Muscle of leg (tissue), 11 donors: ENCODE measurements around the gene ZSCAN25. TPM values are rescaled to one million over a fixed set of nuclear protein-coding genes. Genes with fewer than 3 reads are reported as not detected.
"Not testable (repeated sequence)": the region's sequence is repeated elsewhere in the genome, so short reads cannot be mapped to it uniquely, and the experiment has no call there.

Experiments
- DNase-seq: peaks from one replicate; pipeline ENCODE4 v3.0.0; 2013
- H3K27ac ChIP-seq: one replicate; pipeline ENCODE4 v1.5.1; 2013; ENCODE audit warnings: mild to moderate bottlenecking, low read length, control low read depth
- H3K27me3 ChIP-seq: one replicate; pipeline ENCODE4 v1.6.1; 2013; ENCODE audit warnings: low read length; ENCODE audit not compliant: control insufficient read depth, insufficient read depth
- H3K36me3 ChIP-seq: one replicate; pipeline ENCODE4 v1.6.1; 2013; ENCODE audit warnings: low read length; ENCODE audit not compliant: control insufficient read depth, insufficient read depth
- H3K4me1 ChIP-seq: one replicate; pipeline ENCODE4 v1.6.1; 2013; ENCODE audit warnings: low read length; ENCODE audit not compliant: control insufficient read depth, insufficient read depth
- H3K4me3 ChIP-seq: one replicate; pipeline ENCODE4 v1.5.1; 2013; ENCODE audit warnings: low read length, control low read depth
- H3K9me3 ChIP-seq: replicated peaks from 2 replicates; pipeline ENCODE4 v1.6.1; 2013; ENCODE audit warnings: low read depth, low read length; ENCODE audit not compliant: control insufficient read depth
- WGBS: methylation state at CpG from one replicate; pipeline ENCODE4 v1.1.5; 2013; ENCODE audit warnings: missing lambda C conversion rate; ENCODE audit not compliant: insufficient coverage; 5-methylcytosine and 5-hydroxymethylcytosine counted together
- polyA plus RNA-seq, 8 donors: library from polyadenylated mRNA; unstranded; fragments of 120-200 nt; gene quantifications; one replicate each; pipeline versions ENCODE4 v1.2.1 to v1.2.3, GENCODE V29; 2013; ENCODE audit warnings: inconsistent platforms in 1 of 8, low replicate concordance in 1 of 8; ENCODE audit not compliant: insufficient read length in 8 of 8, insufficient read depth in 1 of 8
- total RNA-seq: library from RNA; stranded (reverse); fragments of 120-200 nt; gene quantifications from one replicate; pipeline ENCODE4 v1.2.4, GENCODE V29; 2013

Gene ZSCAN25
- total and polyA plus RNA-seq, 9 donors = 8.9 to 12.5 (median 10.0) TPM

DNA sequence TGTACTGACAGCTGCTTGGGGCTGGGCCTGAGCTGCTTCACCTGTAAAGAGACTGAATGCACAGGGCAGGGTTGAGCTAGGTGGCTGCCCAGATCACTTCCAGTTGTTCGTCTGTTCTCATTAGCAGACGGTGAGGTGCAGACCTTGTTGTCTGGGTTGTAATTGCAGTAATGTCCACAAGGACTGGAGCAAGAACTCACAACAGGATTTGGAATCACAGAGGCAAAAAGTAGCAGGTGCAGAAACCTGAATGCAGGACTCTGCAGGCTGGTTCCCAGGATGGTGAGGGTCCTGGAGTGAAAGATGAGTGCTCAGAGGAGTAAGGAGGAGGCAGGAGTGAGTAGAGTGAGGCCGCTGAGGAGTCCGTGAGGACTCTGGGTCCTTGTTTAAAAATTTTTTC, 9.2 kb downstream of the ZSCAN25 start:
- Histone ChIP-seq H3K27me3 (no peaks in the 10 kb centered on the region), H3K4me1 (no peaks in the 10 kb centered on the region), H3K27ac (no peak overlapping the region), H3K4me3 (no peak overlapping the region), H3K9me3 (no peaks in the 10 kb centered on the region), H3K36me3 (peaks cover 79% of the 10 kb centered on the region)
- WGBS = 85% methylated on average over 4 of the region's 4 CpGs
- DNase-seq = no peak

DNA sequence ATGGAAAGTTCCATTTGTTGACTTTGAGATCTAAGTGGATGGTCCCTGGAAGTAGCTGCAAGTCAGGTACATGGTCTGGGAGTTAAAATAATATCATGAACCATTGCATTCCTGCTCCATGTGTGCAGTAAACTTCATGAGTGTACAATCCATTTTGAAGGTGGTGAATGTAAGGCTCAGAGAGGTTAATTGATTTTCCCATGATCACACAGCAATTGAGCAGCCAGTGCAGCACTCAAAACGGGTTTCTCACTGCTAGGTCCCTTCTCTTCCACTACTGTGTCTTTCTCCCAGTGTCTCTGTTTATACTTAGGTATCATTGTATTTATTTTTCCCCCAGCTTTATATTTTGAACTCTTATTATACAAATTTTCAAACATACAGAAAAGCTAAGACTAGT, 9.9 kb downstream of the ZSCAN25 start:
- Histone ChIP-seq H3K27ac (no peak overlapping the region), H3K4me1 (peaks cover under 1% of the 10 kb centered on the region), H3K9me3 (no peaks in the 10 kb centered on the region), H3K36me3 (peaks cover 77% of the 10 kb centered on the region), H3K27me3 (no peaks in the 10 kb centered on the region), H3K4me3 (no peak overlapping the region)
- no CpG with 5 or more reads among the region's 1 CpG for WGBS
- no peak for DNase-seq

DNA sequence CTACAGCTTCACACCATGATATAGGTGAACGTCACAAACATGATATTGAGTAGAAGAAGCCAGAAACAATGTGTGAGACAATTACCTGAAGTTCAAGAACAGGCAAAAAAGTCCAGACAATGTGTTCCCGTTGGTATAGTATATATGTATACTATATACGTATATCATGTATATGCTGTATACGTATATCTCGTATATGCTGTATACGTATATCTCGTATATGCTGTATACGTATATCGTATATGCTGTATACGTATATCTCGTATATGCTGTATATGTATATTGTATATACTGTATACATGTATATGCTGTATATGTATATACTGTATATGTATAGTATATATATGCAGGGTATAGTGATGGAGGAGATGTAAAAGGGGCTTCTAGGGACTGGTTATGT, 10.8 kb downstream of the ZSCAN25 start:
- DNase-seq = no peak
- Histone ChIP-seq H3K4me1 (peaks cover 4% of the 10 kb centered on the region), H3K9me3 (no peaks in the 10 kb centered on the region), H3K27ac (no peak overlapping the region), H3K4me3 (no peak overlapping the region), H3K27me3 (no peaks in the 10 kb centered on the region), H3K36me3 (peaks cover 77% of the 10 kb centered on the region)
- WGBS = no CpG with 5 or more reads among the region's 11 CpGs

DNA sequence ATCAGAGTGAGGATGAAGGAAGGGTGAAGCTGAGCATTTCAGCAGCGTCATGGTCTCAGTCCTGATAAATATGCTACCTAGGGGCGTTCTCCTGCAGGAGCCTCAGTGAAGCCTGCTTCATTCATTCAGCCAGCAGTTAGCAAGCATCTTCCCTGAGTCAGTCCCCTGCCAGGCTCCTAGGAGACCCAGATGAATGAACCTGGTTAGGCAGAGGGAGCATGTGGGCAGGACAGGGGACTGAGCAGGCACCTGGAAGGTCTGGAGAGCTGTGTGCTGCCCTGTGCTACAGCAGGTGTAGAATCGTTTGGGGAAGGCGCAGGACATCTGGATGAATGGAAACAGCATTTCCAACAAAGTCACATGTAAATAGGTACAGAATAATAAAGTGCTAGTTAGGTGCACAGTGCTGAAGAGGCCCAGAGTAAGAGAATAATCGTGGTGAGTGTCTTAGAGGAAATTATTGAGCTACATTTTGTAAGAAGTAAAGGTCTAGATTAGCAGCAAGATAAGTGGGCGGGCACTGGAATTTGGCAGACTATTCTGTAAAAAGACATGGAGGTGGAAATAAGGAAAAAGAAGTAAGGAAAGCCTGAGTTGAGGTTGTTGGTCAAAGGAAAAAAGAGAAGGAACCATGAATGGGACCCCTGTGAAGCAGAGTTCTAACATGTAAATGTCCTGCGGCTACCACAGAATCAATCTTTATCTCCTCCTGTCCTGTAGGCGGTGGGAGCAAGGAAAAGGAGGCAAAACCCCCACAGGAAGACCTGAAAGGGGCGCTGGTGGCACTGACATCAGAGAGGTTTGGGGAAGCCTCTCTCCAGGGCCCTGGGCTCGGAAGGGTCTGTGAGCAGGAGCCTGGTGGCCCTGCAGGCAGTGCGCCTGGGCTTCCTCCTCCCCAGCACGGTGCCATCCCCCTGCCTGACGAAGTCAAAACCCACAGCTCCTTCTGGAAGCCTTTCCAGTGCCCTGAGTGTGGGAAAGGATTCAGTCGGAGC, 12.0 kb downstream of the ZSCAN25 start:
- 89% methylated on average over 6 of the region's 14 CpGs for WGBS
- Histone ChIP-seq H3K4me3 (no peak overlapping the region), H3K9me3 (no peaks in the 10 kb centered on the region), H3K36me3 (peaks cover 66% of the 10 kb centered on the region), H3K4me1 (peaks cover 4% of the 10 kb centered on the region), H3K27ac (no peak overlapping the region), H3K27me3 (no peaks in the 10 kb centered on the region)
- DNase-seq = no peak

DNA sequence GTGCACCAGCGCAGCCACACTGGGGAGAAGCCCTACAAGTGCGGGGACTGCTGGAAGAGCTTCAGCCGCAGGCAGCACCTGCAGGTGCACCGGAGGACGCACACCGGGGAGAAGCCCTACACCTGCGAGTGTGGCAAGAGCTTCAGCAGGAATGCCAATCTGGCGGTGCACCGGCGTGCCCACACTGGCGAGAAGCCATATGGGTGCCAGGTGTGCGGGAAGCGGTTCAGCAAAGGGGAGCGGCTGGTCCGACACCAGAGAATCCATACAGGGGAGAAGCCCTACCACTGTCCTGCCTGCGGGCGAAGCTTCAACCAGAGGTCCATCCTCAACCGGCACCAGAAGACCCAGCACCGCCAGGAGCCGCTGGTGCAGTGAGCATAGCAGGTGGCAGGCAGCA, 12.9 kb downstream of the ZSCAN25 start:
- Histone ChIP-seq H3K9me3 (no peaks in the 10 kb centered on the region), H3K4me3 (no peak overlapping the region), H3K4me1 (peaks cover 4% of the 10 kb centered on the region), H3K27me3 (no peaks in the 10 kb centered on the region), H3K27ac (no peak overlapping the region), H3K36me3 (peaks cover 58% of the 10 kb centered on the region)
- 93% methylated on average over 20 of the region's 20 CpGs for WGBS
- no peak for DNase-seq

DNA sequence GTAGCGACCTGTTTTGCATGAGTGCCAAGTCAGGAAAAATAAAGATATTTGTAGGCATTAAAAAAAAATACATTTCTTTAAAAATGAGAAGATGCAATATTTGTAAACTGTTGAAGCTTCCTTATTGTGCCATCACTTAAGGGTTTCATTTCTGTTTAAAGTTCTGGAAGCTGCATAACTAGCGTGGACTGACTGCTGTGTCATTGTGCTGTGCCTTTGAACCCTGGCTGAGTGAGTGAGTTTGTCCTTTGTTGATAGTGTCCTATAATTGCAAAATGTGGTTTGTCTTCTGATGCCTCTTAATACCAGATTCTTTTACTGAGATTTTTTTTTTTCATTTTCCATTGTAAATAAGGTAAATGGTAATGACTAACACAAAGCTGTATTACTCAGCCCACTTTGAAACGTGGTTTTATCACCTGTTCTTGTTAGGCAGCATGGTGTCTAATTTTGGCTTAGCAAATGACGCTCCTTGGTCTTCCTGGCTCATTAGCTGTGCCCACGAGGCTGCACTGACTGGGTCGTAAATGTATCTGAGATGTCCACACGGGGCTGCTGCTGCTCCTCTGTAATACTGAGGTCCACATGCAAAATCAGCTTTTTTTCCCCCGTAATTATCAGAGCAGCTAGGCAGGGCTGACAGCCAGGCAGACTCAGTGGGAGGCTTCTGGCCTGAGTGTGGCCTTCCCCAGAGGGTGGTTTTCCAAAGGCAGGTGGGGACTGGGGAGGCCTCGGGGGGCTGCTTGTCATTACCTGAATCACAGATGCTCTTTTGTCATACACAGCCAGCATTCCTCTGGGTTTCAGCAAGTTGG, 14.8 kb downstream of the ZSCAN25 start:
- Histone ChIP-seq H3K27me3 (no peaks in the 10 kb centered on the region), H3K27ac (no peak overlapping the region), H3K4me3 (no peak overlapping the region), H3K4me1 (peaks cover 4% of the 10 kb centered on the region), H3K9me3 (no peaks in the 10 kb centered on the region), H3K36me3 (peaks cover 39% of the 10 kb centered on the region)
- 35% methylated on average over 5 of the region's 9 CpGs for WGBS
- peak; percentile 24 for DNase-seq

DNA sequence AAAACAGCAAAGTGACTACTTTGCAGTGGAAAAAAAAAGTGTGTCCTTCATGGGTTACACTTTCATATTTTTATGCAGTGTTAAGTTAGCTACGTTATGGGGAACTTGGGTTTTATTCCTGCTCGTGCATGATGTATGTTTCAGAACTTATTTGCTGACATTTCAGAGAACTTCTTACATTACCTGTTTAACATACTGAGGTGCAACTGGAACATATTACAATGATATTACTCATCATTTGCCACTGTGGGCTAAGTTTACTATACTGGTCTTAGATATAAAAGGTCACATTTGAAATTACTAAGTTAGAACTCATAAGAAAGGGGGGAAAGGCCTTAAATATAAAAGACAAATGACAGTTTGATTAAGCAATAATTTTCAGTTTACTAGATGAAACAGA, 20.7 kb downstream of the ZSCAN25 start:
- not testable (repeated sequence) for DNase-seq, H3K27ac ChIP-seq, H3K9me3 ChIP-seq, H3K36me3 ChIP-seq, H3K4me1 ChIP-seq, H3K4me3 ChIP-seq, H3K27me3 ChIP-seq
- no CpG with 5 or more reads among the region's 2 CpGs for WGBS

DNA sequence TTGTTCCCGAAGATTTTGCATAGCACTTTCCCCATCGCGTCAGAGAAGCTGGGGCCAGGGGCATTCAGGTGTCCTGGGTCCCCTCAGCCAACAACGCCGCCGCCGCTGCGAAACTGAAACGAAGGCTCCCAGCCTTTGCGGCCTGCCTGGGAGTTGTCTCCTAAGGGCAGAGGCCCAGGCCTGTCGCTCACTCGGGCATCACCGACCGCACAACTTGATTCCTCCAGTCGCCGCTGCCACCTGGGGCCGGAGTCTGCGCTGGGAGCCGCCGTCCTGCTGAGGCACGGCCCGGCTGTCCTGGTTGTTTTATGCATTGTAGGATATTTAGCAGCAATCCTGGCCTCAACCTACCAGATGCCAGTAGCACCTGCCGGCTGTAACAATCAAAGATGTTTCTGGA, 22.0 kb downstream of the ZSCAN25 start:
- H3K4me3 ChIP-seq = no peak overlapping the region
- H3K36me3 ChIP-seq = no peaks in the 10 kb centered on the region
- H3K27ac ChIP-seq = no peak overlapping the region
- WGBS = 95% methylated on average over 16 of the region's 23 CpGs
- no peaks in the 10 kb centered on the region for H3K9me3 ChIP-seq
- DNase-seq = no peak
- no peaks in the 10 kb centered on the region for H3K4me1 ChIP-seq
- no peaks in the 10 kb centered on the region for H3K27me3 ChIP-seq

DNA sequence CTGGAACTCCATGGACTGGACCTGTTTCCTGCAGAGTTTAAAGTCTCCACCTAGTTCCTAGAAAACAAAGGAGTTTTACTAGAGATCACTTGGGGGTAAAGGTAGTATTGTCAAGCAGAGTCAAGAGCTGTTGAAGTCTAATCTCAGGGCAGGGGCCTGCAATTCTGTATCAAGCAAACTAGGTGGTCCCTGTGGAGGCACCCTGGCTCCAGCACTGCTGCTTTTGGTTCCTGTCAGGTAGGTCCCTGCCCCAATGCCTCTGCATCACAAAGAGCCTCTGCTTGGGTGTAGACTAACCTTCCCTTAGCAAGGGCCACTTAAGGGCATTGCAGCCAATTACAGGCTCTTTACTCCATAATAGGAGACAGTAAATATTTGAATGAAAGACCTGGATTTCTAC, 22.5 kb downstream of the ZSCAN25 start:
- H3K36me3 ChIP-seq = no peaks in the 10 kb centered on the region
- no peak overlapping the region for H3K4me3 ChIP-seq
- H3K27me3 ChIP-seq = no peaks in the 10 kb centered on the region

DNA sequence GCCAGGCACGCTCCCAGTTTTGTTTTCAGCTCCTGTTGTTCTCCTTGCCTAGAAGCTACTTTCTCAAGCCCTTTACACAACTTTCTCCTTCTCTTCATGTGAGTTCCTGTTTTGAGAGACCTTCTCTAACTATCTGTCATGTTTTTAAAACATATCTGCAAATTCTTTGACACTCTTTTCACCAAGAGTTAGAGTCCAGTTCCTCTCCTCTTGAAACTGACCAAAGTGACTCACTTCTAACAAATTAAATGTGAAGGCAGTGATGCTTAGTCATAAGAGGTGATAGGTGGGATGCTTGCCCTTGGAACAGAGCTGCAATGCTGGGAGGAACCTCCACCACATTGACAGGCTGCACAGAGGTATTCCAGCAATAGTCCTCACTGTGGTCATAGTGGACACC, 25.3 kb downstream of the ZSCAN25 start:
- H3K4me1 ChIP-seq = no peaks in the 10 kb centered on the region
- H3K27ac ChIP-seq = no peak overlapping the region
- H3K9me3 ChIP-seq = no peaks in the 10 kb centered on the region
- no peaks in the 10 kb centered on the region for H3K27me3 ChIP-seq
- WGBS = 86% methylated on average over 1 of the region's 1 CpG
- DNase-seq = no peak
- no peak overlapping the region for H3K4me3 ChIP-seq
- H3K36me3 ChIP-seq = no peaks in the 10 kb centered on the region

More for the DNA sequence above, 22.5 kb downstream of the ZSCAN25 start:
- Histone ChIP-seq H3K9me3 (no peaks in the 10 kb centered on the region), H3K27ac (no peak overlapping the region), H3K4me1 (no peaks in the 10 kb centered on the region)
- DNase-seq = no peak
